Measurements from ENCODE around the gene A4GALT. TPM values are rescaled to one million over a fixed set of nuclear protein-coding genes. Genes with fewer than 3 reads are reported as not detected.

The A4GALT gene
- total RNA-seq, 2 experiments from 2014 or later = not detected

DNA sequence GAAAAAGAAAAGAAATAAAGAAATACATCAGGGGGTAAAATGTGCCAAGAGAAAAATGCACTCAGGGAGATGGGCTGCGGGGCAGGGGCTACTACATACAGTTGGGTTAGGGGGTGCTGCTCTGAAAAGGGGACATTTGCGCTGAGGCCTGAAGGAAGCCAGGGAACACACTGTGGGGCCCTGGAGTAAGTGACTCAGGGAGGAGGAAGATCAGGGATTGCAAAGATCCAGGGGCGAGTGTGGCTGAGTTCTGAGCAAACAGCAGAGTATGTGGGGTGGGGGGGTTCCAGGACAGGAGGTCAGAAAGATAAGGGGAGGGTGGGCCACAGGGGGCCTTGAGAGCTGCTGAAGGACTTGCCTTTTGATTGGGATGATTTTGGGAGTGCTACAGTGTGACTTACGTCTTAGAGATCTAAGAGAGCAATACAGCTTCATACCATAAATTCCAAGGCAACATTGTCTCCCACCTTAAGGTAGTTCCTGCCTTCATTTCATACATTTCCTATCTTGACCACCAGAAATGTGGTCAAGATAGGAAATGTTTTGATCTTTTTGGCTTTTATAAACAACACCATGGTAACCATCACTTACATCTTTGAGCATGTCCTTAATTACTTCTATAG is 5.8 kb downstream of the A4GALT start:
- Mint-ChIP-seq H3K27me3 (peaks cover 44% of the 10 kb centered on the region), H3K27ac (no peak overlapping the region), H3K36me3 (ENCODE audit: low read depth) (no peaks in the 10 kb centered on the region), H3K4me3 (no peak overlapping the region), H3K9me3 (ENCODE audit: low read depth) (no peaks in the 10 kb centered on the region), H3K4me1 (peaks cover 5% of the 10 kb centered on the region)
- CTCF ChIA-PET = no interaction called here
- POLR2A ChIA-PET = no interaction called here
- DNase-seq (no peak), ATAC-seq (no peak)
- intact Hi-C loops (cut with DNase I, micrococcal nuclease) = no loop called here

DNA sequence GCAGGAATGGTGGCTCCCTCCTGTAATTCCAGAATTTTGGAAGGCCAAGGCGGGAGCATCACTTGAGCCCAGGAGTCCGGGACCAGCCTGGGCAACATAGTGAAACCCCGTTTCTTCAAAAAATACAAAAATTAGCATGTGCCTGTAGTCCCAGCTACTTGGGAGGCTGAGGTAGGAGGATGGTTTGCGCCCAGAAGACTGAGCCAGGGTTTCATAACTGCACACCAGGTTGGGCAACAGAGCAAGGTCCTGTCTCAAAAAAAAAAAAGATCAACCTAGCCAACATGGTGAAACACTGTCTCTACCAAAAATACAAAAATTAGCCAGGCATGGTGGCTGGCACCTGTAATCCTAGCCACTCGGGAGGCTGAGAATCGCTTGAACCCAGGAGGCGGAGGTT is 6.4 kb downstream of the A4GALT start:
- no peaks in the 10 kb centered on the region for H3K36me3 Mint-ChIP-seq (ENCODE audit: low read depth)
- H3K27me3 Mint-ChIP-seq = peaks cover 39% of the 10 kb centered on the region
- peaks cover under 1% of the 10 kb centered on the region for H3K4me1 Mint-ChIP-seq
- POLR2A ChIA-PET = no interaction called here
- ATAC-seq (no peak), DNase-seq (no peak)
- CTCF ChIA-PET = no interaction called here
- H3K4me3 Mint-ChIP-seq = no peak overlapping the region
- no peaks in the 10 kb centered on the region for H3K9me3 Mint-ChIP-seq (ENCODE audit: low read depth)
- intact Hi-C loops (cut with DNase I, micrococcal nuclease) = no loop called here
- no peak overlapping the region for H3K27ac Mint-ChIP-seq

DNA sequence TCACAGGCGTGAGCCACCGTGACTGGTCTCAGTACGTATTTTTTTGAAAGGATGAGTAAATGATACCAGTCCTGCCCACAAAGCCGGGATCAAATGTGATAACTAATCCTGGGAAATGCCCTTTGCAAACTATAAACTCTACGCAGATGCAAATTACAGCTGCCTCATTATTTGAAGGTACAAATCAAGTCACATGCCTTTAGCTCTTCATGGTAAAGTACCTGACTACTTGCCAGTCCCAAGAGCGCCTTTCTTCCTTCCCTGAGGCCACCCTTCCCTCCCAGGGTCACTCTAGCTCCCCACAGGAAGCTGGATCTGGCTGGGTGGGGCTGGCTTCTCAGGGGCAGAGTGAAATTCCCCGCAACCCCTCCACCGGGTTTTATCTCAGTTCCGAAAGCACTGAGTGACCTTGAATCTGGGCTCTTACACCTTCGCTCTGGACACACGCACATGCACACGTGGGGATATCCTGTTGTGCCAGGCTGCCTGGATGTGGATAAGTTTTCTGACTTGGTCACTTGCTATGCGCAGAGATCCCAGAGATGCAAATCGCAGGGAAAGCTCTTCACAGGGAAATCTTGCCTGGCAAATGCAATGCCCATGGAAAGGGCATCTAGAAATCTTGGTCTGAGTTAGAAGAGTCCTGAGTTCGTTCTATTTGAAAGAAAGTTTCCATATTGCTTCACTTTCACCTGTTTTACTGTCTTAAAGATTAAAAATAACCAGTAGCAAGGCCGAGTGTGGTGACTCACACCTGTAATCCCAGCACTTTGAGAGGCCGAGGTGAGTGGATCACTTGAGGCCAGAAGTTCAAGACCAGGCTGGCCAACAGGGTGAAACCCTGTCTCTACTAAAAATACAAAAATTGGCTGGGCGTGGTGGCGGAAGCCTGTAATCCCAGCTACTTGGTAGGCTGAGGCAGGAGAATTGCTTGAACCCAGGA is 8.5 kb downstream of the A4GALT start:
- no peaks in the 10 kb centered on the region for H3K9me3 Mint-ChIP-seq (ENCODE audit: low read depth)
- ATAC-seq (no peak), DNase-seq (no peak)
- H3K27ac Mint-ChIP-seq = no peak overlapping the region
- no peak overlapping the region for H3K4me3 Mint-ChIP-seq
- peaks cover 21% of the 10 kb centered on the region for H3K27me3 Mint-ChIP-seq
- H3K36me3 Mint-ChIP-seq (ENCODE audit: low read depth) = no peaks in the 10 kb centered on the region
- CTCF ChIA-PET = interaction anchor here (0.7 kb wide), 1 partner anchor 76 kb away, joined by 3 read pairs; no protein-coding TSS in a partner anchor
- H3K4me1 Mint-ChIP-seq = no peaks in the 10 kb centered on the region
- intact Hi-C loops (cut with DNase I, micrococcal nuclease) = no loop called here
- POLR2A ChIA-PET = interaction anchor here (0.6 kb wide), 1 partner anchor 97 kb away, joined by 3 read pairs; no protein-coding TSS in a partner anchor

DNA sequence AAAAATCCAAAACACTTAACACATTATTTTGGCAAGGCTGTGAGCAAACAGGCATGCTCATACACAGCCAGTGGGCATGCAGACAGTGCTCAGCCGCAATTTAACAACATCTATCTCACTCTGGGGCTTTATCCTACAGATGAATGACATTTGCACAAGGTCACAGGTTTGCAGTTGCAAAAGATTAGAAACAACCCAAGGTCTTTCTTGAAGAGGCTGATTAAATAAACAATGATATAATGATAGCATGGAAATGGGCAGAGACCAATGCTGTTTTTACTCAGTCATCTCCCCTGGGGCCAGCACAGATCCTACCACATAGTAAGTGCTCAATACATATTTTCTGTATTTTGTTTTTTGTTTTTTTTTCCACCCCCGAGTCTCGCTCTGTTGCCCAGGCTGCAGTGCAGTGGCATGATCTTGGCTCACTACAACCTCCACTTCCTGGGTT is 9.4 kb downstream of the A4GALT start:
- no peaks in the 10 kb centered on the region for H3K9me3 Mint-ChIP-seq (ENCODE audit: low read depth)
- ATAC-seq (no peak), DNase-seq (no peak)
- no peak overlapping the region for H3K4me3 Mint-ChIP-seq
- no peak overlapping the region for H3K27ac Mint-ChIP-seq
- H3K36me3 Mint-ChIP-seq (ENCODE audit: low read depth) = no peaks in the 10 kb centered on the region
- H3K27me3 Mint-ChIP-seq = peaks cover 15% of the 10 kb centered on the region
- H3K4me1 Mint-ChIP-seq = no peaks in the 10 kb centered on the region
- ChIA-PET POLR2A (interaction anchor here (0.6 kb wide), 1 partner anchor 96 kb away, joined by 3 read pairs; no protein-coding TSS in a partner anchor), CTCF (interaction anchor here (0.6 to 0.7 kb wide), 2 partner anchors 66 to 77 kb away, joined by 3 to 4 read pairs; no protein-coding TSS in a partner anchor)
- intact Hi-C loops (cut with DNase I, micrococcal nuclease) = no loop called here

DNA sequence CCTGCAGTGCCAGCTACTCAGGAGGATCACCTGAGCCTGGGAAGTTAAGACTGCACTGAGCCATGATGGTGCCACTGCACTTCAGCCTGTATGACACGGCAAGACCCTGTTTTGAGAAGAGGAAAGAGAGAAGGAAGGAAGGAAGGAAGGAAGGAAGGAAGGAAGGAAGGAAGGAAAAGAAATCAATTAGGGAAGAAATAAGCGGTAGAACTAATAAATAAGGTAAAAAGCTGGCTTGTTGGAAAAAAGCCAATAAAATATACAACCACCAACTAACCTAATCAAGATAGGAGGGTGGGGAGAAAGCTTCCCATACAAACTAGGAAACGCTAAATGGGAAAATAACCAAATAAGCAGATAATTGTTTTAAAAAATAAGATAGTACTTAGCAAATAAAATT is 12.3 kb downstream of the A4GALT start:
- no peak for DNase-seq
- CTCF ChIA-PET = interaction anchor here (1.2 kb wide), 1 partner anchor 9 kb away, joined by 3 read pairs; no protein-coding TSS in a partner anchor

DNA sequence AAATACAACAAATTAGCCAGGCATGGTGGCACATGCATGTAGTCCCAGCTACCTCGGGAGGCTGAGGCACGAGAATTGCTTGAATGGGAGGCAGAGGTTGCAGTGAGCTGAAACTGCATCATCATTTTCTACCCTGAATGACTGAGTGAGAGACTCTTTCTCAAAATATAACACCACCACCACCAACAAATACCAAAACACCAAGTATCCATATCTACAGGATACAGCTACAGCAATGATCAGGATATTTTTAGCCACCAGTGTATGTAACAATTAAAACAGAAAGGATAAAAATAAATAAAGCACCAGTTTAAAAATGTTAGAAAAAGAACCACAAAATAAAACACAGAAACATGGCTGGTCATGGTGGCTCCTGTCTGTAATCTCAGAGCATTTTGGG is 13.2 kb downstream of the A4GALT start:
- no peaks in the 10 kb centered on the region for H3K4me1 Mint-ChIP-seq
- ATAC-seq = no peak
- H3K4me3 Mint-ChIP-seq = no peak overlapping the region
- no peak for DNase-seq
- POLR2A ChIA-PET = no interaction called here
- H3K27me3 Mint-ChIP-seq = peaks cover 9% of the 10 kb centered on the region
- H3K36me3 Mint-ChIP-seq (ENCODE audit: low read depth) = no peaks in the 10 kb centered on the region
- intact Hi-C loops (cut with DNase I, micrococcal nuclease) = no loop called here
- H3K9me3 Mint-ChIP-seq (ENCODE audit: low read depth) = no peaks in the 10 kb centered on the region
- CTCF ChIA-PET = interaction anchor here (1.2 kb wide), 1 partner anchor 10 kb away, joined by 3 read pairs; no protein-coding TSS in a partner anchor
- H3K27ac Mint-ChIP-seq = no peak overlapping the region

More for the DNA sequence above, 12.3 kb downstream of the A4GALT start:
- intact Hi-C loops (cut with DNase I, micrococcal nuclease) = no loop called here
- H3K36me3 Mint-ChIP-seq (ENCODE audit: low read depth) = no peaks in the 10 kb centered on the region
- ATAC-seq = no peak
- H3K4me1 Mint-ChIP-seq = no peaks in the 10 kb centered on the region
- peaks cover 14% of the 10 kb centered on the region for H3K27me3 Mint-ChIP-seq
- H3K4me3 Mint-ChIP-seq = no peak overlapping the region
- no peak overlapping the region for H3K27ac Mint-ChIP-seq
- no peaks in the 10 kb centered on the region for H3K9me3 Mint-ChIP-seq (ENCODE audit: low read depth)
- POLR2A ChIA-PET = no interaction called here

DNA sequence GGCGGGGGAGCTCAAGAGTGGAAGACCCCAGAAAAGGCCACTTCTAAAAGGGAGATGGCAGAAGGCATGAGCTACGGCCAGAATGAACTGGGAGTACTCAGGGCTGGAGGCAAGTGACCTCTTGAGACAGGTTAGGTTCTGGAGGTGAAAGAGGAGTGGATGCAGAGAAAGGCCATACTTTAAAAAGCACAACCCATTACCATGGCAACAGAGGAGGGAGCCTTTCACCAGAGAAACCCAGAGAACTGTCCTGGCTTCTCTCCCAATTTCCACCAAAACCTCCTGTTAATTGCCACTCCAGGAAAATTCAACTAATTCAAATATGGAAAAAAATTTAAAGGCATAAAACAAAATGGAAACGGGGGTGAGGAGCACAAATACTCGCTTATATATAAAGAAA is 15.8 kb downstream of the A4GALT start:
- CTCF ChIA-PET = no interaction called here
- intact Hi-C loops (cut with DNase I, micrococcal nuclease) = no loop called here
- Mint-ChIP-seq H3K36me3 (ENCODE audit: low read depth) (no peaks in the 10 kb centered on the region), H3K27ac (no peak overlapping the region), H3K27me3 (peaks cover 2% of the 10 kb centered on the region), H3K4me3 (no peak overlapping the region), H3K9me3 (ENCODE audit: low read depth) (no peaks in the 10 kb centered on the region), H3K4me1 (no peaks in the 10 kb centered on the region)
- ATAC-seq = no peak
- no peak for DNase-seq
- POLR2A ChIA-PET = no interaction called here

DNA sequence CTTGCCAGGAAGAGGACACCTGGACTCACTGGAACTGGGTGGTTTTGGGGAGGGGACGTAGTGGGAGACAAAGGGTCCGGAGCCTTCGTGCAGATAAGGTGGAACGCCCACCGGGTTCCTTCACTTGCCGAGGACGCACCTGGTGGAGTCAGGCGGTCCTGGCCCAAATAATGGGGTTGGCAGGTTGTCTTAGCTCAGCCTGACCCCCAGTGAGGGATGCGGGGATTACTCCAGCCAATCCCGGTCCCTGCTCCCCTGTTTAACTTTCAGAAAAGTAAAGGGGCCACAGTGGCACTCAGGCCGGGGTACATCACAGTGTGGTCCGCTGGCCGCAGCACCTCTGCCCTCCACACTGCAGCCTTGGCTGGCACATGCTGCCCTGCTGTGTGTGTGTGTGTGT is 18.0 kb downstream of the A4GALT start:
- POLR2A ChIA-PET = no interaction called here
- DNase-seq (no peak), ATAC-seq (no peak)
- no peak overlapping the region for H3K4me3 Mint-ChIP-seq
- intact Hi-C loops (cut with DNase I, micrococcal nuclease) = no loop called here
- no peaks in the 10 kb centered on the region for H3K36me3 Mint-ChIP-seq (ENCODE audit: low read depth)
- peaks cover 2% of the 10 kb centered on the region for H3K27me3 Mint-ChIP-seq
- no peak overlapping the region for H3K27ac Mint-ChIP-seq
- H3K9me3 Mint-ChIP-seq (ENCODE audit: low read depth) = no peaks in the 10 kb centered on the region
- H3K4me1 Mint-ChIP-seq = no peaks in the 10 kb centered on the region
- CTCF ChIA-PET = interaction anchor here (0.6 kb wide), 1 partner anchor 166 kb away, joined by 3 read pairs; no protein-coding TSS in a partner anchor

DNA sequence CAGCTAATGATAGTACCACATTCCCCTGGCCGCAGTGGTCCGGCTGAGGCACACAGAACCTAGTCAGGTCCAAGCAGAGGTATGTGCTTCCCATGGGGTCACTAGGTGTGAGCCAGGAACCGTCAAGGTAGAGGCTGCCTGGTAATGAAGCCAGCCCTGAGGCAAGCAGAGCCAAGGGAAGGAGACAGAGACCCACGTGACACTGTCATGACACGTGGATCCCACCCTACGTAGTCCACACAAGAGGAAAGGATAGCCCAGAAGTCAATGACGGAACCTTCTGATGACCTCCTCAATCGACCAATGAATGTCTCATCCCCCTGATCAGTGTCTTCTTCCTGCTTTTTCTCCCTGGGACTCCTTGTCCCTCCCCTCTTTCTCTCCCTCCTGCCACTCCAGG is 19.0 kb downstream of the A4GALT start:
- intact Hi-C loops (cut with DNase I, micrococcal nuclease) = no loop called here
- no peaks in the 10 kb centered on the region for H3K36me3 Mint-ChIP-seq (ENCODE audit: low read depth)
- H3K4me3 Mint-ChIP-seq = no peak overlapping the region
- H3K27me3 Mint-ChIP-seq = peaks cover 2% of the 10 kb centered on the region
- H3K9me3 Mint-ChIP-seq (ENCODE audit: low read depth) = no peaks in the 10 kb centered on the region
- H3K4me1 Mint-ChIP-seq = no peaks in the 10 kb centered on the region
- ChIA-PET POLR2A (no interaction called here), CTCF (no interaction called here)
- no peak for ATAC-seq
- H3K27ac Mint-ChIP-seq = no peak overlapping the region
- no peak for DNase-seq

DNA sequence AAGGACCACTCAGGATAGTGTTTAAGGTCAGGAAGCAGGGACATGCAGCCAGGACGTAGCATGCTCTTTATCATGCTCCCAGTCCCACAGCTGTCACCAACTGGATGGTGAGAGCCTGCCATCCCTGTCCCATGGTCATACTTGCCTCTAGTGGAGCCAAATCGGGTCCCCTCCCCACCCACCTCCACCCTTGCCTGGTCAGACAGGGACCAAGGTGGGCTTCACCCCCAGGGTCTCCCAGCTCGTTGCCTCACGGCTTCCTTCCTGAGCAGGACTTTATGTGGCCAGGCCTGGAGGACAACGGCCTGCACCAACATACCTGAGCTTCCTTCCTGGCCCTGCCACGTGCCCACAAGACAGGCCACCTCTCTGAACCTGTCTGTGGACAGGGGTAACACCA is 19.8 kb downstream of the A4GALT start:
- POLR2A ChIA-PET = no interaction called here
- no peak for ATAC-seq

DNA sequence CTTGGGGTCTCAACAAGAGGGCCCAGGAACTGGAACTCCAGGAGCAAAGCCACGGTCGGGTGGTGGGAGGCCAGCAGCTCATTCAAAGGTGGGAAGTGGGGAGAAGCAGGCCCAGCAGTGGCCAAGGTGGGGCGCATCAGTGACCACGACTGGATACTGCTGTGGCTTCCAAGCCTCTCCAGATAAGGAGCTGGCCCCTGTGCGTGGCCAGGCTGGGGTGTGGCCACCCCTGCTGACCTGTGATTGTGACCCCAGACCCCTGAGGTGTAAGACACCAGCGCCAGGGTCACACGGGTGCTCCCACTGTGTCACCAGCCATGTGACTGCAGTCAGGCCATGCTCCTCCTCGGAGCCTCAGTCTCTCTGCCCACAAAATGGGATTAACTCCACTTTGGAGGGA is 20.3 kb downstream of the A4GALT start:
- POLR2A ChIA-PET = no interaction called here
- CTCF ChIA-PET = no interaction called here
- ATAC-seq = no peak

More for the DNA sequence above, 19.8 kb downstream of the A4GALT start:
- Mint-ChIP-seq H3K27ac (no peak overlapping the region), H3K36me3 (ENCODE audit: low read depth) (no peaks in the 10 kb centered on the region), H3K4me3 (no peak overlapping the region), H3K27me3 (peaks cover 2% of the 10 kb centered on the region), H3K4me1 (no peaks in the 10 kb centered on the region), H3K9me3 (ENCODE audit: low read depth) (no peaks in the 10 kb centered on the region)
- DNase-seq = no peak
- intact Hi-C loops (cut with DNase I, micrococcal nuclease) = no loop called here
- CTCF ChIA-PET = interaction anchor here (0.7 kb wide), 1 partner anchor 40 kb away, joined by 3 read pairs; no protein-coding TSS in a partner anchor

DNA sequence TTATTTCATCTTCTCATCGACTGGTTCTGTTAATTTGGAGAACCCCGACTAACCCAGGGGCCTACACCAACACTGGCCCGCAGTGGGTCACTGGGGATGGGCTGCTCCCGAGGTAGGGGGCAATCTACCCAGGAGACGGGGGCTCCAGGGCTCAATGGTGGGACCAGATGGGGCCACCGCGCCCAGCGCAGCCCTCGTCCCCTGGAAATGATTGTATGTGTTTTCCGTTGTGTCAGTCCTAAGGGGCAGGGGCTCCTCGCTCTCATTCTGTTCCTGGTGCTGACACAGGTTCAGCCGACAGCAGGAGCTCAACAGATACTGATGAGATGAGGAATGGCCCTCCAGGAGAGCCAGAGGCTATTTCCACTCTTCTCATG is 20.7 kb downstream of the A4GALT start:
- intact Hi-C loops (cut with DNase I, micrococcal nuclease) = no loop called here
- ChIA-PET CTCF (no interaction called here), POLR2A (interaction anchor here (0.6 kb wide), 1 partner anchor 83 kb away, joined by 5 read pairs; no protein-coding TSS in a partner anchor)
- Mint-ChIP-seq H3K36me3 (ENCODE audit: low read depth) (no peaks in the 10 kb centered on the region), H3K4me3 (no peak overlapping the region), H3K4me1 (no peaks in the 10 kb centered on the region), H3K27ac (no peak overlapping the region), H3K27me3 (peaks cover 2% of the 10 kb centered on the region), H3K9me3 (ENCODE audit: low read depth) (no peaks in the 10 kb centered on the region)
- ATAC-seq = no peak
- no peak for DNase-seq

More for the DNA sequence above, 20.3 kb downstream of the A4GALT start:
- DNase-seq = no peak
- Mint-ChIP-seq H3K9me3 (ENCODE audit: low read depth) (no peaks in the 10 kb centered on the region), H3K4me3 (no peak overlapping the region), H3K4me1 (no peaks in the 10 kb centered on the region), H3K27ac (no peak overlapping the region), H3K27me3 (peaks cover 2% of the 10 kb centered on the region), H3K36me3 (ENCODE audit: low read depth) (no peaks in the 10 kb centered on the region)
- intact Hi-C loops (cut with DNase I, micrococcal nuclease) = no loop called here
